GM06990 (cell line): ENCODE data around the gene TGFB1.

Experiments used
- DNase-seq: peaks from one replicate; pipeline ENCODE4 v3.0.0-alpha.2; 2011; ENCODE audit not compliant: insufficient read length; ENCODE audit errors: extremely low read depth
- H3K27me3 ChIP-seq: replicated peaks from 2 replicates; pipeline ENCODE4 v1.6.0; 2011; ENCODE audit warnings: low read length; ENCODE audit not compliant: control insufficient read depth, insufficient read depth
- H3K36me3 ChIP-seq: 2 replicates; pipeline ENCODE4 v1.5.1; 2011; ENCODE audit warnings: low read length; ENCODE audit not compliant: control insufficient read depth, insufficient read depth
- H3K4me3 ChIP-seq: replicated peaks from 2 replicates; pipeline ENCODE4 v1.5.1; 2011; ENCODE audit warnings: low read depth, mild to moderate bottlenecking, control low read depth, low read length
- CTCF ChIP-seq: IDR thresholded peaks from 2 replicates; pipeline ENCODE4 v1.5.1; 2011; ENCODE audit warnings: low read length, control low read depth, mild to moderate bottlenecking, inconsistent platforms; ENCODE audit not compliant: insufficient read depth, poor library complexity, severe bottlenecking

The TGFB1 gene

GRCh38 chr19:41316306-41316920 is 37.3 kb downstream of the TGFB1 start:
- Histone ChIP-seq H3K4me3 (no peak overlapping the region), H3K36me3 (peaks cover 43% of the 10 kb centered on the region), H3K27me3 (no peaks in the 10 kb centered on the region)
- no peak for DNase-seq
- no peak for TF ChIP-seq CTCF

- Histone ChIP-seq H3K27me3 (no peaks in the 10 kb centered on the region), H3K36me3 (peaks cover 15% of the 10 kb centered on the region), H3K4me3 (peak overlapping the region; percentile 80; the same call in 1 of the 2 replicates)
- TF ChIP-seq CTCF = no peak
- no peak for DNase-seq
These were observed 42.1 kb downstream of the TGFB1 start for GRCh38 chr19:41311613-41312012.

GRCh38 chr19:41311072-41311471 is 42.6 kb downstream of the TGFB1 start:
- DNase-seq = no peak
- H3K27me3 ChIP-seq = no peaks in the 10 kb centered on the region
- H3K36me3 ChIP-seq = peaks cover 13% of the 10 kb centered on the region
- TF ChIP-seq CTCF = no peak
- peak overlapping the region; percentile 80 for H3K4me3 ChIP-seq

GRCh38 chr19:41310033-41310831 is 43.5 kb downstream of the TGFB1 start, which contains the start of gene CCDC97:
Gene CCDC97, plus strand, starts transcription at chr19:41310172. Its CDS starts 139 bp downstream, at chr19:41310311.
- DNase-seq = peak; percentile 92
- TF ChIP-seq CTCF = no peak
- H3K27me3 ChIP-seq = no peaks in the 10 kb centered on the region
- peak within 1 kb of the TSS; percentile 80 for H3K4me3 ChIP-seq
- peaks cover 10% of the 10 kb centered on the region for H3K36me3 ChIP-seq

- TF ChIP-seq CTCF = no peak
- Histone ChIP-seq H3K4me3 (peak overlapping the region; percentile 80), H3K27me3 (no peaks in the 10 kb centered on the region), H3K36me3 (peaks cover 12% of the 10 kb centered on the region)
- DNase-seq = no peak
These were observed 44.3 kb downstream of the TGFB1 start for GRCh38 chr19:41309180-41310032.
